B cell (primary cell): ENCODE data around the gene GTSF1L. TPM values are rescaled to one million over a fixed set of nuclear protein-coding genes. Genes with fewer than 3 reads are reported as not detected.

Experiments
- ATAC-seq: fragments of 200-7000 bp; cut with Tn5 transposase; one replicate; pipeline ENCODE4 v1.10.0; 2021; ENCODE audit warnings: low read depth, mild to moderate bottlenecking, moderate number of reproducible peaks, moderate library complexity
- CTCF ChIA-PET: fragments of 350-600 bp; sonication (Branson Sonifier 250); formaldehyde crosslinking; loops from one replicate; lab custom pipeline; 2021; ENCODE audit warnings: antibody characterized with exemption, inconsistent platforms; lab: Charles Lee
- POLR2A ChIA-PET: fragments of 350-600 bp; sonication (Branson Sonifier 250); formaldehyde crosslinking; loops from one replicate; lab custom pipeline; 2021; ENCODE audit warnings: antibody characterized with exemption; lab: Charles Lee
- DNase-seq: peaks from one replicate; pipeline ENCODE4 v3.0.0; 2013
- H2AFZ ChIP-seq: 2 replicates; pipeline ENCODE4 v1.6.1; 2012; ENCODE audit warnings: mild to moderate bottlenecking, low read depth, low read length; ENCODE audit not compliant: insufficient read depth, poor library complexity, severe bottlenecking
- H3K27ac ChIP-seq, 2 donors: 1 replicate in 1 of 2; 2 replicates in 1 of 2; pipeline ENCODE4 v1.5.1; 2012 to 2013; ENCODE audit warnings: low read length in 2 of 2, mild to moderate bottlenecking in 2 of 2, moderate library complexity in 1 of 2
- H3K27me3 ChIP-seq, 4 experiments: fragments of 200-600 bp in 1 of 4; sonication (generic) in 1 of 4; replicated peaks in 1 of 4; 1 replicate in 2 of 4; 2 replicates in 2 of 4; pipeline versions ENCODE4 v1.6.1 to v1.7.0; 2013 to 2016; ENCODE audit warnings: low read length in 3 of 4, mild to moderate bottlenecking in 2 of 4, mixed read lengths in 1 of 4, moderate library complexity in 1 of 4; ENCODE audit not compliant: insufficient read depth in 4 of 4, control insufficient read depth in 3 of 4; ENCODE audit errors: control extremely low read depth in 1 of 4
- H3K36me3 ChIP-seq, 2 experiments: replicated peaks in 1 of 2; 1 replicate in 1 of 2; 2 replicates in 1 of 2; pipeline versions ENCODE4 v1.6.1 to v1.7.1; 2013; ENCODE audit warnings: low read length in 1 of 2; ENCODE audit not compliant: insufficient read depth in 2 of 2, control insufficient read depth in 1 of 2; ENCODE audit errors: control extremely low read depth in 1 of 2, extremely low read depth in 1 of 2
- H3K4me1 ChIP-seq, 2 donors: fragments of 200-600 bp in 1 of 2; sonication (generic) in 1 of 2; 1 replicate in 1 of 2; 2 replicates in 1 of 2; pipeline versions ENCODE4 v1.5.1 to v1.6.1; 2013 to 2017; ENCODE audit warnings: low read length in 2 of 2; ENCODE audit not compliant: control insufficient read depth in 2 of 2, insufficient read depth in 2 of 2
- H3K4me2 ChIP-seq: replicated peaks from 2 replicates; pipeline ENCODE3; 2012; ENCODE audit warnings: mild to moderate bottlenecking, low read depth, low read length; ENCODE audit not compliant: poor library complexity, severe bottlenecking
- H3K4me3 ChIP-seq, 5 experiments: fragments of 200-600 bp in 1 of 5; sonication (generic) in 1 of 5; 1 replicate in 3 of 5; 2 replicates in 2 of 5; pipeline versions ENCODE4 v1.5.1 to v1.7.0; 2011 to 2016; ENCODE audit warnings: low read length in 4 of 5, mild to moderate bottlenecking in 4 of 5, low read depth in 2 of 5, control low read depth in 1 of 5, moderate library complexity in 1 of 5; ENCODE audit not compliant: insufficient read depth in 1 of 5; ENCODE audit errors: control extremely low read depth in 1 of 5, extremely low read depth in 1 of 5
- H3K79me2 ChIP-seq: fragments of 200-600 bp; sonication (generic); one replicate; pipeline ENCODE4 v1.6.0; 2016; ENCODE audit warnings: low read length; ENCODE audit not compliant: control insufficient read depth, insufficient read depth
- H3K9ac ChIP-seq: fragments of 200-600 bp; sonication (generic); 2 replicates; pipeline ENCODE4 v1.6.1; 2017; ENCODE audit warnings: mild to moderate bottlenecking, low read length, moderate library complexity
- H3K9me3 ChIP-seq, 3 donors: one replicate each; pipeline versions ENCODE4 v1.6.1 to v1.7.1; 2013; ENCODE audit warnings: low read length in 2 of 3; ENCODE audit not compliant: control insufficient read depth in 2 of 3, insufficient read depth in 1 of 3; ENCODE audit errors: control extremely low read depth in 1 of 3
- H4K20me1 ChIP-seq: 2 replicates; pipeline ENCODE4 v1.6.0; 2012; ENCODE audit warnings: mild to moderate bottlenecking, low read length; ENCODE audit not compliant: insufficient read depth, control insufficient read depth, poor library complexity, severe bottlenecking
- H3K27ac Mint-ChIP-seq: one replicate; pipeline ENCODE4 v1.8.0; 2021; ENCODE audit warnings: mixed read lengths
- H3K27me3 Mint-ChIP-seq: one replicate; pipeline ENCODE4 v1.8.0; 2021; ENCODE audit warnings: mixed read lengths
- H3K4me1 Mint-ChIP-seq: one replicate; pipeline ENCODE4 v1.8.0; 2021; ENCODE audit warnings: mixed read lengths
- H3K4me3 Mint-ChIP-seq: one replicate; pipeline ENCODE4 v1.8.0; 2021; ENCODE audit warnings: mixed read lengths
- H3K9me3 Mint-ChIP-seq: one replicate; pipeline ENCODE4 v1.8.0; 2022; ENCODE audit warnings: mixed read lengths; ENCODE audit not compliant: insufficient read depth
- CTCF ChIP-seq: fragments of 200-600 bp; IDR thresholded peaks from one replicate; pipeline ENCODE4 v1.8.0; 2022; ENCODE audit warnings: antibody characterized with exemption, mild to moderate bottlenecking
- EZH2 ChIP-seq: IDR thresholded peaks from 2 replicates; pipeline ENCODE4 v1.6.1; 2012; ENCODE audit warnings: borderline replicate concordance, low read depth, mild to moderate bottlenecking, moderate library complexity, low read length; ENCODE audit not compliant: insufficient read depth, poor library complexity, severe bottlenecking
- WGBS: methylation state at CpG from one replicate; pipeline ENCODE4 v1.1.5; 2013; ENCODE audit warnings: missing lambda C conversion rate; ENCODE audit not compliant: insufficient coverage; 5-methylcytosine and 5-hydroxymethylcytosine counted together
- intact Hi-C: fragments of 100-400 bp; cut with micrococcal nuclease; formaldehyde crosslinking; loops from one replicate; pipeline ENCODE4 v1.10.0; 2022
- polyA plus RNA-seq: library from polyadenylated mRNA; depleted of rRNA; stranded (reverse); fragments of >200 nt; gene quantifications from 2 replicates; pipeline ENCODE4 v1.2.3, GENCODE V29; 2012
- total RNA-seq, 2 donors: library from RNA; stranded (reverse); fragments of 120-200 nt in 1 of 2; gene quantifications; 1 replicate in 1 of 2; 2 replicates in 1 of 2; pipeline versions ENCODE4 v1.2.3 to v1.2.4, GENCODE V29; 2013 to 2022

The GTSF1L gene
- total and polyA plus RNA-seq, 2 donors (not counting 1 experiment from before 2014, with no cell fraction given) = 0.84 to 1.5 TPM

GRCh38 chr20:43740642-43741041 lies 13.8 kb upstream of the GTSF1L start:
- 100% methylated on average over 1 of the region's 3 CpGs for WGBS
- no peaks in the 10 kb centered on the region for H3K79me2 ChIP-seq
- no peak overlapping the region for H3K4me3 ChIP-seq
- H3K27ac ChIP-seq = no peak overlapping the region
- intact Hi-C loops = no loop called here
- Mint-ChIP-seq H3K4me1 (peaks cover 15% of the 10 kb centered on the region), H3K4me3 (no peak overlapping the region), H3K27me3 (no peaks in the 10 kb centered on the region), H3K9me3 (no peaks in the 10 kb centered on the region), H3K27ac (no peak overlapping the region)
- peaks cover 13 to 25% of the 10 kb centered on the region in 2 donors for H3K4me1 ChIP-seq
- ChIA-PET CTCF (no interaction called here), POLR2A (no interaction called here)
- no peak overlapping the region for H2AFZ ChIP-seq
- no peak for DNase-seq
- no peak for TF ChIP-seq EZH2
- H4K20me1 ChIP-seq = no peaks in the 10 kb centered on the region
- ATAC-seq = no peak
- H3K4me2 ChIP-seq = no peak overlapping the region
- H3K27me3 ChIP-seq = no peaks in the 10 kb centered on the region
- H3K9ac ChIP-seq = no peak overlapping the region
- no peaks in the 10 kb centered on the region for H3K9me3 ChIP-seq
- H3K36me3 ChIP-seq = no peaks in the 10 kb centered on the region

- Histone ChIP-seq H3K79me2 (no peaks in the 10 kb centered on the region), H3K36me3 (no peaks in the 10 kb centered on the region), H3K4me1 (peaks cover 6 to 17% of the 10 kb centered on the region in 2 donors), H3K27me3 (no peaks in the 10 kb centered on the region), H3K27ac (no peak overlapping the region), H3K4me2 (no peak overlapping the region), H3K4me3 (no peak overlapping the region), H4K20me1 (no peaks in the 10 kb centered on the region), H2AFZ (no peak overlapping the region), H3K9ac (no peak overlapping the region), H3K9me3 (no peaks in the 10 kb centered on the region)
- Mint-ChIP-seq H3K4me1 (peaks cover 12% of the 10 kb centered on the region), H3K27me3 (no peaks in the 10 kb centered on the region), H3K4me3 (no peak overlapping the region), H3K9me3 (no peaks in the 10 kb centered on the region), H3K27ac (no peak overlapping the region)
- ATAC-seq (no peak), DNase-seq (no peak)
- intact Hi-C loops = no loop called here
- TF ChIP-seq EZH2 (no peak), CTCF (no peak)
- CTCF ChIA-PET = interaction anchor here (1.4 to 3.0 kb wide), 2 partner anchors 10 to 341 kb away, joined by 3 to 14 read pairs; no protein-coding TSS in a partner anchor
- POLR2A ChIA-PET = no interaction called here
- 93% methylated on average over 3 of the region's 9 CpGs for WGBS
These were observed 12.4 kb upstream of the GTSF1L start for GRCh38 chr20:43739148-43739749.
